Gastroesophageal sphincter (tissue), 4 donors: ENCODE measurements around the gene LGR4. TPM values are rescaled to one million over a fixed set of nuclear protein-coding genes. Genes with fewer than 3 reads are reported as not detected.

Experiments
- ATAC-seq: fragments of 150-250 bp; one replicate; pipeline ENCODE4 v1.9.1; 2016; ENCODE audit warnings: mild to moderate bottlenecking, moderate library complexity
- H3K27ac ChIP-seq, 4 donors: fragments of 200-600 bp; sonication (generic) in 3 of 4; 1 replicate in 3 of 4; 2 replicates in 1 of 4; pipeline ENCODE4 v1.5.1; 2016 to 2019
- H3K27me3 ChIP-seq: fragments of 200-600 bp; sonication (generic); one replicate; pipeline ENCODE4 v1.5.1; 2019
- H3K36me3 ChIP-seq, 2 donors: fragments of 200-600 bp; sonication (generic); one replicate each; pipeline ENCODE4 v1.5.1; 2019; ENCODE audit warnings: control low read depth in 1 of 2
- H3K4me1 ChIP-seq, 3 donors: fragments of 200-600 bp; sonication (generic); 1 replicate in 2 of 3; 2 replicates in 1 of 3; pipeline ENCODE4 v1.5.1; 2016 to 2019; ENCODE audit warnings: control low read depth in 2 of 3
- H3K4me3 ChIP-seq, 2 donors: fragments of 200-600 bp; sonication (generic); one replicate each; pipeline ENCODE4 v1.5.1; 2019; ENCODE audit warnings: mild to moderate bottlenecking in 1 of 2, moderate library complexity in 1 of 2
- H3K9me3 ChIP-seq, 3 donors: fragments of 200-600 bp; sonication (generic); one replicate each; pipeline ENCODE4 v1.5.1; 2017 to 2019; ENCODE audit warnings: control low read depth in 2 of 3
- EP300 ChIP-seq: sonication (generic); formaldehyde crosslinking; IDR thresholded peaks from one replicate; pipeline ENCODE4 v1.6.1; 2017; ENCODE audit warnings: antibody characterized with exemption, mild to moderate bottlenecking
- POLR2A ChIP-seq, 2 donors: fragments of 450-650 bp; IDR thresholded peaks; one replicate each; pipeline ENCODE4 v1.6.1; 2017; ENCODE audit warnings: antibody characterized with exemption in 2 of 2, mild to moderate bottlenecking in 2 of 2, moderate library complexity in 1 of 2
- POLR2AphosphoS5 ChIP-seq: sonication (generic); formaldehyde crosslinking; IDR thresholded peaks from one replicate; pipeline ENCODE4 v1.6.1; 2017; ENCODE audit warnings: antibody characterized with exemption
- WGBS, 2 donors: methylation state at CpG; one replicate each; pipeline ENCODE4 v1.1.5; 2018; ENCODE audit warnings: low coverage in 1 of 2; 5-methylcytosine and 5-hydroxymethylcytosine counted together
- total RNA-seq, 4 donors: library from RNA; depleted of rRNA; stranded (reverse); fragments of >200 nt; gene quantifications; one replicate each; pipeline ENCODE4 v1.1.0, GENCODE V29; 2016
- TF ChIP-seq, protein P1 (sequence below), 4 experiments: fragments of 200-600 bp in 2 of 4; fragments of 450-650 bp in 2 of 4; sonication (generic) in 1 of 4; IDR thresholded peaks; one replicate each; pipeline ENCODE4 v1.5.1; 2017 to 2019; ENCODE audit warnings: antibody characterized with exemption in 4 of 4, mild to moderate bottlenecking in 2 of 4, moderate library complexity in 2 of 4

LGR4 gene
- total RNA-seq, 4 donors from 2014 or later = 21.0 to 35.9 (median 31.8) TPM

DNA sequence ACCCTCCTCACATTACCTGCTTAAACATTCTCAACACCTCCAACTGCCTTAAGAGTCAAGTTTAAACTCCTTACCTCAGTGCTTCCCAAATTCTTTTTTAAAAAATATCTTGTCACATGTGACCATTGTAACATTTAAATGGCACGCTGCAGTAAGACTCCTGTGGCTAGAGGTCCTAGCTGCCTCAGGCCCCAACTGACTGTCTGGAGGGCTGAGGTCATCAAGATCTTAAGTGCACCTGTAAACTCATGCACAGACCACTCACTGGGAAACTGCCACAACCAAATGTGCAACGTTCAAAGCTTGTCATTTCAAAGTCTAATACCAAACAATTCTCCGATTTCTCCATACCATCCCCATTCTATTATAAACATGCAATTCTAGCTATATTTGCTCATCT, 93.1 kb downstream of the LGR4 start:
- Histone ChIP-seq H3K4me3 (no peak overlapping the region), H3K4me1 (no peaks in the 10 kb centered on the region), H3K27ac (no peak overlapping the region), H3K9me3 (no peaks in the 10 kb centered on the region), H3K36me3 (peaks cover 0 to 51% of the 10 kb centered on the region in 2 donors), H3K27me3 (no peaks in the 10 kb centered on the region)
- no peak for TF ChIP-seq POLR2AphosphoS5
- TF ChIP-seq POLR2A (IDR thresholded peaks at IDR 0.05) = no peak
- TF ChIP-seq, protein P1, sequence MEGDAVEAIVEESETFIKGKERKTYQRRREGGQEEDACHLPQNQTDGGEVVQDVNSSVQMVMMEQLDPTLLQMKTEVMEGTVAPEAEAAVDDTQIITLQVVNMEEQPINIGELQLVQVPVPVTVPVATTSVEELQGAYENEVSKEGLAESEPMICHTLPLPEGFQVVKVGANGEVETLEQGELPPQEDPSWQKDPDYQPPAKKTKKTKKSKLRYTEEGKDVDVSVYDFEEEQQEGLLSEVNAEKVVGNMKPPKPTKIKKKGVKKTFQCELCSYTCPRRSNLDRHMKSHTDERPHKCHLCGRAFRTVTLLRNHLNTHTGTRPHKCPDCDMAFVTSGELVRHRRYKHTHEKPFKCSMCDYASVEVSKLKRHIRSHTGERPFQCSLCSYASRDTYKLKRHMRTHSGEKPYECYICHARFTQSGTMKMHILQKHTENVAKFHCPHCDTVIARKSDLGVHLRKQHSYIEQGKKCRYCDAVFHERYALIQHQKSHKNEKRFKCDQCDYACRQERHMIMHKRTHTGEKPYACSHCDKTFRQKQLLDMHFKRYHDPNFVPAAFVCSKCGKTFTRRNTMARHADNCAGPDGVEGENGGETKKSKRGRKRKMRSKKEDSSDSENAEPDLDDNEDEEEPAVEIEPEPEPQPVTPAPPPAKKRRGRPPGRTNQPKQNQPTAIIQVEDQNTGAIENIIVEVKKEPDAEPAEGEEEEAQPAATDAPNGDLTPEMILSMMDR (IDR thresholded peaks at IDR 0.05) = no peak
- TF ChIP-seq EP300 = no peak
- no peak for ATAC-seq
- WGBS, 2 donors = 83 to 90% methylated on average over 3 of the region's 3 CpGs

DNA sequence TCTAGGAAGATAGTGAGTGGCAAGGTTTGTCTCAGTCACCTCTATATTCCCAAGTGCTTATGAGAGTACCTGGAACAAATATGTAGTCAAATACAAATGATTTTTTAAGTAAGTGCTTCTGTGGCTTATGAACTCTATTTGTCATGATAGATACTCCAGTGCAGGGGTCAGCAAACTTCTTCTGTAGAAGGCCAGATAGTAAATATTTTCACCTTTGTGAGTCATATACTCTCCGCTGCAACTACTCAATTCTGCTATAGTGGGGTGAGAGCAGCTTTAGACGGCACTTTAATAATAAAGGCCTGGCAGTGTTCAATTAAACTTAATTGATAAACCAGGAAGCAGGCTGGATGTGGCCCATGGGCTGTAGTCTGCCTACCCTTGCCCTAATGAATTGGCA, 97.2 kb downstream of the LGR4 start:
- Histone ChIP-seq H3K9me3 (no peaks in the 10 kb centered on the region), H3K4me3 (no peak overlapping the region), H3K27ac (no peak overlapping the region), H3K36me3 (peaks cover 0 to 67% of the 10 kb centered on the region in 2 donors), H3K27me3 (no peaks in the 10 kb centered on the region), H3K4me1 (no peaks in the 10 kb centered on the region)
- WGBS, 2 donors = 82 to 96% methylated on average over 2 of the region's 2 CpGs
- ATAC-seq = no peak
- TF ChIP-seq EP300 (no peak), POLR2AphosphoS5 (no peak), POLR2A (IDR thresholded peaks at IDR 0.05) (no peak)
- TF ChIP-seq, protein P1 (IDR thresholded peaks at IDR 0.05) = no peak

DNA sequence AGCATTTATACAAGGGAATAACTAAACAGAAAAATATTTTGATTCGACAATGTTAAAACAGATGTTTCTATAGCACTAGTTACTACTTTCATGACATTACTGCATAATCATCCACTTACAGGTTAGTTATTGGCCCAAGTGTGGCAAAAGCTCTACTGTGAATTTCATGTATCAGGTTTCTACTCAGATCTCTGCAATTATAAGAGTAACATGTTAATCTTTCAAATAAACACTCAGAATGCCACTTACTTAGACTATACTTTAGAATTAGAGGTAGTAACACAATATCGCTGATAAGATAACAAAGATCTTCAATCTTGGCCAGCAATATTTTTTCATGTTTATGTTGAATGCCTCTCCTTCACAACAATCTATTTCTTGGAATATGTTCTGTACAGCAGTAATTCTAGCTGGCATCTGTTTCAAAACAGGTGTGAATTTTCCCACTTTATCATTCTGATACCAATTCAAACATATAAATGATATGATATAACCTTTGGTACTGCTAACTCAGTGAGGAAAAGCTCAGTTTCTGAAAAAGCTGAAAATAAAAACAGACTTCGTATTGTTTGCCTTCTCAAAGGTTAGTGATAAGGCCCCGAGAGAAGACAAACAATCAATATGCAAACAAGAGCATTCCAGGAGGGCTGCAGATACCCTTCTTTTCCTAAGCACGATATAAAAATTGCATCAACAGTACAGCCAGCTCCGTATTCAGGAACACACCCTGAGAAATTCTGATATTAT, 98.6 kb downstream of the LGR4 start:
- ATAC-seq = no peak
- no peak overlapping the region for H3K4me3 ChIP-seq
- no peak overlapping the region for H3K27ac ChIP-seq
- no peaks in the 10 kb centered on the region for H3K4me1 ChIP-seq
- H3K36me3 ChIP-seq = peaks cover 0 to 59% of the 10 kb centered on the region in 2 donors
- 72 to 90% methylated on average over 6 of the region's 6 CpGs for WGBS, 2 donors
- no peaks in the 10 kb centered on the region for H3K9me3 ChIP-seq
- TF ChIP-seq POLR2A (IDR thresholded peaks at IDR 0.05) (no peak), EP300 (no peak), POLR2AphosphoS5 (no peak)
- TF ChIP-seq, protein P1 (IDR thresholded peaks at IDR 0.05) = no peak
- H3K27me3 ChIP-seq = no peaks in the 10 kb centered on the region

DNA sequence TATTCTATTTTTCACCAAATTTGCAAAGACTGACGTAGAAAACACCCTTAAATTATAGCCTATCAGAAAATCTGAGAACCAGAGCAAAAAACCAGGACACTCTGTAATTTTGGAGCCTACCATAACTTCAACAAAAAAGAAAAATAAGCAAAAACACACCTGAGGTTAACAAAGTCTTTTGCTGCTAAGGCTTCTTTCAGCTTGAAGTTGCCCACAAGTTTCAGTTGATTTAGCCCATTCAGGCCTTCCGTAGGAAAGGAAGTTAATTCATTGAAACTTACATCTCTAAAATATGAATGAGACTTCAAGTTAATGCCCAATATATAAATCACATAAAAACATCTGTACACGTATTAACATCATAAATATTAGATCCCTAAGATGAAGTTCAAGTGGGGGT, 99.2 kb downstream of the LGR4 start:
- WGBS, 2 donors = 83 to 85% methylated on average over 3 of the region's 3 CpGs
- Histone ChIP-seq H3K36me3 (peaks cover 0 to 59% of the 10 kb centered on the region in 2 donors), H3K27ac (no peak overlapping the region), H3K4me1 (no peaks in the 10 kb centered on the region), H3K27me3 (no peaks in the 10 kb centered on the region), H3K9me3 (no peaks in the 10 kb centered on the region), H3K4me3 (no peak overlapping the region)
- no peak for ATAC-seq
- TF ChIP-seq, protein P1 (IDR thresholded peaks at IDR 0.05) = no peak
- TF ChIP-seq POLR2AphosphoS5 = no peak
- no peak for TF ChIP-seq EP300
- no peak for TF ChIP-seq POLR2A (IDR thresholded peaks at IDR 0.05)

DNA sequence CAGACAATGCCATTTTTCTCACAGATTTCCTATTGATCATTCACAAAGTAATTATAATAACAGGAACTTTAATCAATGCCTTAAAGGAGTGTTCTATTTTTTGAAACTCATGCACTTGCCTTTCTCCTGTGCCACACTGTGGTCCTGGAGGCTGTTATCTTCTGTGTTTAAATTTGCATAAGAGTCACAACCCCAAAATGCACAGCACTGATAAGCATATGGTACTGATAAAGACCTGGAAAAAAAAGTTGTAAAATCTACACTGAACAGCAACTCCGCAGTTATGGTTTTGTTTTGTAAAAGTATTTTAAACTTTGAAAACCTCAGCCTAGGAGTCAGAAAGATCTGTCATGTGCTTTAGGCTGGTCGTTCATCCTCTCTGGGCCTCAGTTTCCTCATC, 100.4 kb downstream of the LGR4 start:
- H3K36me3 ChIP-seq = peaks cover 0 to 69% of the 10 kb centered on the region in 2 donors
- 70 to 91% methylated on average over 2 of the region's 2 CpGs for WGBS, 2 donors

More for the DNA sequence above, 100.4 kb downstream of the LGR4 start:
- Histone ChIP-seq H3K4me3 (no peak overlapping the region), H3K9me3 (no peaks in the 10 kb centered on the region), H3K27ac (no peak overlapping the region), H3K4me1 (no peaks in the 10 kb centered on the region), H3K27me3 (no peaks in the 10 kb centered on the region)
- ATAC-seq = no peak
- TF ChIP-seq EP300 (no peak), POLR2AphosphoS5 (no peak), POLR2A (IDR thresholded peaks at IDR 0.05) (no peak)
- TF ChIP-seq, protein P1 (IDR thresholded peaks at IDR 0.05) = no peak
